BLaER1 (cell line): Measurements from ENCODE around the gene DDX56.
"Not testable (repeated sequence)": the region's sequence is repeated elsewhere in the genome, so short reads cannot be mapped to it uniquely, and the experiment has no call there.

ENCODE experiments used
- H3K27ac ChIP-seq: shearing (Covaris generic); formaldehyde crosslinking; 2 replicates; pipeline ENCODE4 v1.8.1; 2022
- H3K27me3 ChIP-seq: shearing (Covaris generic); formaldehyde crosslinking; 2 replicates; pipeline ENCODE4 v1.8.1; 2022
- H3K36me3 ChIP-seq: shearing (Covaris generic); formaldehyde crosslinking; 2 replicates; pipeline ENCODE4 v1.8.1; 2022
- H3K4me1 ChIP-seq: shearing (Covaris generic); formaldehyde crosslinking; 2 replicates; pipeline ENCODE4 v1.8.1; 2022
- H3K4me2 ChIP-seq: shearing (Covaris generic); formaldehyde crosslinking; 2 replicates; pipeline ENCODE4 v1.8.1; 2022
- H3K4me3 ChIP-seq: shearing (Covaris generic); formaldehyde crosslinking; 2 replicates; pipeline ENCODE4 v1.8.1; 2022
- H3K9ac ChIP-seq: shearing (Covaris generic); formaldehyde crosslinking; 2 replicates; pipeline ENCODE4 v1.8.1; 2022
- H3K9me3 ChIP-seq: shearing (Covaris generic); formaldehyde crosslinking; 2 replicates; pipeline ENCODE4 v1.8.1; 2022
- H4K20me1 ChIP-seq: shearing (Covaris generic); formaldehyde crosslinking; 2 replicates; pipeline ENCODE4 v1.8.1; 2022
- Cebpa-rat ChIP-seq: shearing (Covaris generic); IDR thresholded peaks from 2 replicates; pipeline ENCODE4 v1.8.1; 2022

The DDX56 gene

GRCh38 chr7:44599222-44599621 lies 25.5 kb upstream of the DDX56 start:
- Histone ChIP-seq H3K4me3 (no peak overlapping the region), H3K36me3 (no peaks in the 10 kb centered on the region), H3K9ac (no peak overlapping the region), H3K27me3 (no peaks in the 10 kb centered on the region), H3K9me3 (no peaks in the 10 kb centered on the region), H3K27ac (no peak overlapping the region), H4K20me1 (no peaks in the 10 kb centered on the region), H3K4me2 (no peak overlapping the region), H3K4me1 (peaks cover 19% of the 10 kb centered on the region)
- TF ChIP-seq Cebpa-rat = no peak

GRCh38 chr7:44597181-44597580 lies 23.5 kb upstream of the DDX56 start:
- H3K4me2 ChIP-seq, H3K9me3 ChIP-seq, H4K20me1 ChIP-seq, H3K36me3 ChIP-seq, H3K27ac ChIP-seq, H3K27me3 ChIP-seq, H3K4me3 ChIP-seq, H3K9ac ChIP-seq: not testable (repeated sequence)
- peaks cover 14% of the 10 kb centered on the region for H3K4me1 ChIP-seq

GRCh38 chr7:44595934-44596635 lies 22.4 kb upstream of the DDX56 start:
- H3K4me1 ChIP-seq = peaks cover 12% of the 10 kb centered on the region
- no peaks in the 10 kb centered on the region for H3K9me3 ChIP-seq
- H3K27ac ChIP-seq = no peak overlapping the region
- TF ChIP-seq Cebpa-rat = no peak
- no peak overlapping the region for H3K9ac ChIP-seq
- H3K27me3 ChIP-seq = no peaks in the 10 kb centered on the region
- peak overlapping the region; percentile 10; the same call in 1 of the 2 replicates for H3K4me2 ChIP-seq
- H3K36me3 ChIP-seq = no peaks in the 10 kb centered on the region
- H4K20me1 ChIP-seq = no peaks in the 10 kb centered on the region
- no peak overlapping the region for H3K4me3 ChIP-seq

- H4K20me1 ChIP-seq = no peaks in the 10 kb centered on the region
- no peak overlapping the region for H3K4me2 ChIP-seq
- no peaks in the 10 kb centered on the region for H3K9me3 ChIP-seq
- no peak overlapping the region for H3K9ac ChIP-seq
- no peaks in the 10 kb centered on the region for H3K36me3 ChIP-seq
- TF ChIP-seq Cebpa-rat = no peak
- no peak overlapping the region for H3K27ac ChIP-seq
- H3K27me3 ChIP-seq = no peaks in the 10 kb centered on the region
- H3K4me1 ChIP-seq = peaks cover 11% of the 10 kb centered on the region
- H3K4me3 ChIP-seq = no peak overlapping the region
These were observed 17.2 kb upstream of the DDX56 start for GRCh38 chr7:44590910-44591309.

- Histone ChIP-seq H3K27me3 (no peaks in the 10 kb centered on the region), H3K9ac (no peak overlapping the region), H3K4me3 (no peak overlapping the region), H3K27ac (no peak overlapping the region), H3K36me3 (no peaks in the 10 kb centered on the region), H3K4me1 (peaks cover 5% of the 10 kb centered on the region; the same call in 1 of the 2 replicates), H3K4me2 (no peak overlapping the region), H3K9me3 (no peaks in the 10 kb centered on the region), H4K20me1 (no peaks in the 10 kb centered on the region)
- TF ChIP-seq Cebpa-rat = no peak
These were observed 14.4 kb upstream of the DDX56 start for GRCh38 chr7:44587843-44588711.

DNA sequence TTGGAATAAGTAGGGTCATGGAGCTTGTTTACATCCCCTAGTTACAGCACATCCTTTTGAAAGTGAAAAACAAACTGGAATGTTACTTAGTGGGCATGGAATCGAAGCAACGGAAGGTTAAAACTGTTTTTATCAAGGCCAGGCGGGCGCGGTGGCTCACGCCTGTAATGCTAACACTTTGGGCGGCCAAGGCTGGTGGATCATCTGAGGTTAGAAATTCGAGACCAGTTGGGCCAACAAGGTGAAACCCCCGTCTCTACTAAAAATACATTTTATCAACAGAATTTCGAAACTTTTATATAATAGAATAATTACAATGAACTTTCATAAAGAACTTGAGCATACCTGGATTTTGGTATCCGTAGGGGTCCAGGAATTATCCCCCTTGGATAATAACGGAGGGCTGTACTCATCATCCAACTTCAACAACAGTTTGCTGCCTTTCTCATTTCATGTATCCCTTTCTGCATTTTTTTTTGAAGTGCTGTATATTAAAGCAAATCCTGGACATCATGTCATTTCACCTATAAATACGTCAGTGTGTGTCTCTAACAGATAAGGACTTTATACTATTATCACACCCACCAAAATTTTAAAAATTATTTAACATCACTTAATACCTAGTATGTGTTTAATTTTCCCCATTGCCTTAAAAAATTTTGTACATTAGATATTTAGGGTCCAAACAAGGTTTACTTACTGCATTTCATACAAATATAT lies 9.6 kb upstream of the DDX56 start:
- H3K27ac ChIP-seq = no peak overlapping the region
- peaks cover 29% of the 10 kb centered on the region for H3K4me1 ChIP-seq
- H3K4me3 ChIP-seq = no peak overlapping the region
- peak overlapping the region; percentile 89 for H3K4me2 ChIP-seq
- H3K36me3 ChIP-seq = peaks cover 28% of the 10 kb centered on the region
- peaks cover 20% of the 10 kb centered on the region; the same call in 1 of the 2 replicates for H4K20me1 ChIP-seq
- peak overlapping the region; percentile 95; the same call in 1 of the 2 replicates for H3K9ac ChIP-seq
- no peaks in the 10 kb centered on the region for H3K9me3 ChIP-seq
- no peak for TF ChIP-seq Cebpa-rat
- H3K27me3 ChIP-seq = no peaks in the 10 kb centered on the region

DNA sequence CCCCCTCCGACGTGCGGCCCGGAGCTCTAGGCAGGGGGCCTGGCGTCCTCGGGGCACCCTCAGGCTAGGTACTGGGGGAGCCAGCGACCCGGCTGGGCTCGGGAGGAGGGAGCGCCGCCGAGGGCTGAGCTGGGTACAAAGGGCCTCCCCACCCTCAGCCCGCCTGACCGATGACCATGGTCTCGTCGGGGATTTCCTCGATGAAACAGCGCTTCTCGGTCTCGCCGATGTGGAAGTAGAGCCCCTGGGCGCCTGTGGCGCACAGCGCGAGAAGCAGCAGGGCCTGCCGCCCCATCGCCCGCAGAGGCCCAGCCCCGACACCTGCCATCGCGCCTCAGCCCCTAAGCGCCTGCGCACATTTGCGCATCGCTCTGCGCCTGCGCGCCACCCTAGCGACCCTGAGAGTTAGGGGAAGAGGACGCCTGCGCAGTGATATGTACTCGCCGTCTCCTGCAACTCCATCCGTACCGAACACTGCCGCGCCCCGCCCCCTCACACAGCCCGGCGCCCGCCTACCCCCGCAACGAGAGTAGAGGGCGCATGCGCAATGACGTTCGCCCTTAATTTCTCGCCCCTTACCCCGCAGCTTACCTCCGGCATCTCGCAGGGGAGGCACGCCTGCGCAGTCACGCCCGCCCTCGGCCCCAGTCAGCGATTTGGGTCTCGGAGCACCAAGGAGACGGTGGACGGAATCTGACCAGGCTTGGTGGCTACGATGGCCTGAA lies 8.3 kb upstream of the DDX56 start, which contains the start of gene TMED4:
TSS of gene TMED4 (minus strand) at position 353 of the 725 bp plus-strand sequence. CDS start at position 328, 25 bp downstream.
- no peaks in the 10 kb centered on the region for H3K27me3 ChIP-seq
- peaks cover 40% of the 10 kb centered on the region for H3K36me3 ChIP-seq
- H3K9ac ChIP-seq = peak within 1 kb of the TSS; percentile 95
- H4K20me1 ChIP-seq = peaks cover 20% of the 10 kb centered on the region; the same call in 1 of the 2 replicates
- peak within 1 kb of the TSS; percentile 81 for H3K4me3 ChIP-seq
- H3K4me1 ChIP-seq = peaks cover 27% of the 10 kb centered on the region
- no peak for TF ChIP-seq Cebpa-rat
- H3K9me3 ChIP-seq = no peaks in the 10 kb centered on the region
- peak within 1 kb of the TSS; percentile 94 for H3K27ac ChIP-seq
- peak within 1 kb of the TSS; percentile 93 for H3K4me2 ChIP-seq

DNA sequence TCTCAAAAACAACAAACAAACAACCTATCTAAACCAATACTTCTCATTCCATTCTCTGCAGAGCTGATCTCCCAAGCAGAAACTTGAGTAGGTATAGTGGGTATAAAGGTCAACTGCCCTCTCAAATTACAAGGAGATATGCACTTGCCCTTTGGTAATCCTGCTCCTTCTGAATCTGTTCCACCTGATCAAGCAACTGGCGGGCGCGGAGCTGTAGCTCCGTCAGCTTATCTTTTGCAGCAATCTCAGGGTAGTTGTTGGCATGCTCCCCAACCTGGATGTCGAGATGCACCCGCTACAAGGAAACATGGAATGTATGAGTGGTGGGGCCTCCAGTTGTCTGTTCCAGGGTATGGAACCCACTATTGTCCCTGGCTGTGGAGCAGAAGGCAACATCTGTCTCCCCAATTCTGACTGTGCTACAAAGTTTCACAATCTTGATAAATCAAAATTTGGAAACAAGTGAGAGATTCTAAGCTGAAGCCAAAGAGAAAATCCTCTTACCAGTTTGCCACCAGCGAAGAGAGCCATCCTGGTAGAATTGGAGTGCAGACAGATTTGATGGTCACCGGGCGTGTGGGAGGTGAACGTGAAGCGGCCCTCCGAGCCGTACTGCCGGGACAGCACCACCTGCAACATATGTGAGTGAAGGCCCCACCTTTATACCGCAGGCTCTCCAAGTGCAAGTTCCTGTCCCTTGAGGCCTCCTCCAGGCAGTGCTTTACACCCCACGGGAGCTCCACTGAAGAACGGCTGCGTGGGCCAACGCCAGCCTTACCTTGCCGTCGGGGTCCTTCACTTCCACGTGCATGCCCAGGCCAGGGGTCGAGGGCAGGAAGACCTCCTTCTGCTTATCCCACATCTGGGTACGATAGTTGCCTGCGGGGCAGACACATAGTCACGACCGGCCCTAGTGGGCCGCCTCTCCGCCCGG lies 7.5 kb upstream of the DDX56 start:
- Histone ChIP-seq H3K4me2 (peak overlapping the region; percentile 93), H3K9ac (peak overlapping the region; percentile 95), H3K36me3 (peaks cover 48% of the 10 kb centered on the region), H4K20me1 (peaks cover 20% of the 10 kb centered on the region; the same call in 1 of the 2 replicates), H3K4me1 (peaks cover 27% of the 10 kb centered on the region), H3K9me3 (no peaks in the 10 kb centered on the region), H3K27me3 (no peaks in the 10 kb centered on the region), H3K27ac (peak overlapping the region; percentile 94), H3K4me3 (peak overlapping the region; percentile 81)
- TF ChIP-seq Cebpa-rat = no peak
